Peyer's patch (tissue), 4 donors: ENCODE measurements around the gene PMPCA.

Source experiments
- POLR2A ChIP-seq, 2 donors: fragments of 450-650 bp; IDR thresholded peaks; one replicate each; pipeline ENCODE4 v1.5.1; 2017; ENCODE audit warnings: antibody characterized with exemption in 2 of 2, mild to moderate bottlenecking in 2 of 2, moderate library complexity in 2 of 2
- TF ChIP-seq, protein P1 (sequence below), 6 experiments: fragments of 450-650 bp in 4 of 6; fragments of 200-600 bp in 2 of 6; sonication (generic) in 1 of 6; IDR thresholded peaks; one replicate each; pipeline ENCODE4 v1.5.1; 2017 to 2019; ENCODE audit warnings: antibody characterized with exemption in 6 of 6, mild to moderate bottlenecking in 3 of 6, moderate library complexity in 1 of 6

DNA sequence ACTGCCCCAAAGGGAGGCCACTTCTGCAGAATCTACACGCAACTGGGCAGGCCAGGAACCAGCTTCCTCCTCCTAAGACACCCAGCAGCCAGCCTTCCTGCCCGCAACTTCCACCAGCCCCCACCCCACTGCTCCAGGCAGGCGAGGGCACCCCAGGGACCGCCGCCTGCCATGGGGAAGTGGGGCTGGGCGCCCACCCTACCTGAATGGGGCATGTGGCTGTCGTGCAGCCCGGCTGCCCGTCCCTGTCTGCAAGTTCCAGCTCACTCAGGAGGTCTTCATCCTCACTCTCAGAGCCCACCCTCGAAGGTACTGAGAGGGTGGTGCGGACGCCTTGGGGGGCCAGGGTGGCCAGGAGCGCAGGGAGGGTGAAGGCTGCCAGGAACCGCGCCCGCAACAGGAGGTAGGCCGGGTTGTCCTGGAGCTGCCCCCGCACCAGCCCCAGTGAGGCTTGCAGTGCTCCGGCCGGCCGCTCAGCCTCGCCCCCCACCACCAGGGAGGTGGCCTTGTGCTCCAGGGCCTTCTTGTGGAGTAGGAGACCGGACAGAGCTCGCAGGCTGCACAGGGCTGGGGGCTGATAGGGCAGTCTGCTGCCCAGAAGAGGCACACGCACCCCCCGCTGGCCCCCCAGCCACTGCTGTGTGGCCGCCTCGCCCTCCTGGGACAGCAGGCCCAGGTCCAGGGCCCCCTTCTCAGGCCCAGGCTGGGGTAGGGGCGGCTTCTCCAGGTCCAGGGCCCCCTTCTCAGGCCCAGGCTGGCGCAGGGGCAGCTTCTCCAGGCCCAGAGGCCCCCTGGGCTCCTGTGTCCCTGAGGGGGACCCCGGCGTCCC lies 32.9 kb upstream of the PMPCA start:
- TF ChIP-seq, protein P1, sequence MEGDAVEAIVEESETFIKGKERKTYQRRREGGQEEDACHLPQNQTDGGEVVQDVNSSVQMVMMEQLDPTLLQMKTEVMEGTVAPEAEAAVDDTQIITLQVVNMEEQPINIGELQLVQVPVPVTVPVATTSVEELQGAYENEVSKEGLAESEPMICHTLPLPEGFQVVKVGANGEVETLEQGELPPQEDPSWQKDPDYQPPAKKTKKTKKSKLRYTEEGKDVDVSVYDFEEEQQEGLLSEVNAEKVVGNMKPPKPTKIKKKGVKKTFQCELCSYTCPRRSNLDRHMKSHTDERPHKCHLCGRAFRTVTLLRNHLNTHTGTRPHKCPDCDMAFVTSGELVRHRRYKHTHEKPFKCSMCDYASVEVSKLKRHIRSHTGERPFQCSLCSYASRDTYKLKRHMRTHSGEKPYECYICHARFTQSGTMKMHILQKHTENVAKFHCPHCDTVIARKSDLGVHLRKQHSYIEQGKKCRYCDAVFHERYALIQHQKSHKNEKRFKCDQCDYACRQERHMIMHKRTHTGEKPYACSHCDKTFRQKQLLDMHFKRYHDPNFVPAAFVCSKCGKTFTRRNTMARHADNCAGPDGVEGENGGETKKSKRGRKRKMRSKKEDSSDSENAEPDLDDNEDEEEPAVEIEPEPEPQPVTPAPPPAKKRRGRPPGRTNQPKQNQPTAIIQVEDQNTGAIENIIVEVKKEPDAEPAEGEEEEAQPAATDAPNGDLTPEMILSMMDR (IDR thresholded peaks at IDR 0.05): no peak
- no peak for TF ChIP-seq POLR2A (IDR thresholded peaks at IDR 0.05)
